CD4-positive, alpha-beta T cell treated with Interleukin-2 at 100 ng/mL for 4 hours (primary cell): ENCODE results near the gene UTP14C.
A peak's percentile ranks its signal among the peaks of the same experiment; 100 is the strongest.
"Not testable (repeated sequence)": the region's sequence is repeated elsewhere in the genome, so short reads cannot be mapped to it uniquely, and the experiment has no call there.

Experiments
- DNase-seq: peaks from one replicate; pipeline ENCODE4 v3.0.0-alpha.2; 2020; ENCODE audit warnings: low spot score

Gene UTP14C

DNA sequence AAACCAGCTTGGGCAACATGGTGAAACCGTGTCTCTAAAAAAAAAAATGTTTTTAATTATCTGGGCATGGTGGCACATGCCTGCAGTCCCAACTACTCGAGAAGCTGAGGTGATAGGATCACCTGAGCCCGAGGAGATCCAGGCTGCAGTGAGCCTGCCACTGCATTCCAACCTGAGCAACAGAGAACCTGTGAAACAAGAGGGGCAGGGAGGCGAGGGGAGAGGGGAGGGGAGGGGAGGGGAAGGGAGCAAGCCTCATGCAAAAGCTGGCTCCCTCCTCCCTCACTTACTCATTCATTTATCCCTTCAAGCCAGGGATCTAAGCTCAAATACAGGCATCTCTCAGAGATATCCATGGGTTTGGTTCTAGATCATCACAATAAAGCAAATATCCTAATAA is 22.1 kb upstream of the UTP14C start:
- no peak for DNase-seq

DNA sequence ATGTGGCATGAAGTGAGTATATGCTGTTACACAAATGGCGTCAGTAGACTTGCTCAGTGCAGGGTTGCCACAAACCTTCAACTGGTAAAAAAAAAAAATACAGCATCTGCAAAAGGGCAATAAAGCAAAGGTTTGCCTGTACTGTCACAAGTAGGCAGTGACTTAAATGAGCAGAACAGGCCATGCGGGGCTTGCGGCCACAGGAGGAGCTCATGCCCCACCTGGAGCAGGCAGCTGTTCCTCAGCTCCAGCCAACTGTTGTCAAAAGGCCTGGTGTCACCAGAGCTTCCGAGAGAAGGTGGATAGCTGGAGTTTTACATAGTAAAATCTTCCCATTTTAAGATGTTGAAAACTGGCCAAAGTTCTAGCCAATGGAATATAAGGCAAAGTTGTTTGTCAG is 20.9 kb upstream of the UTP14C start:
- no peak for DNase-seq

DNA sequence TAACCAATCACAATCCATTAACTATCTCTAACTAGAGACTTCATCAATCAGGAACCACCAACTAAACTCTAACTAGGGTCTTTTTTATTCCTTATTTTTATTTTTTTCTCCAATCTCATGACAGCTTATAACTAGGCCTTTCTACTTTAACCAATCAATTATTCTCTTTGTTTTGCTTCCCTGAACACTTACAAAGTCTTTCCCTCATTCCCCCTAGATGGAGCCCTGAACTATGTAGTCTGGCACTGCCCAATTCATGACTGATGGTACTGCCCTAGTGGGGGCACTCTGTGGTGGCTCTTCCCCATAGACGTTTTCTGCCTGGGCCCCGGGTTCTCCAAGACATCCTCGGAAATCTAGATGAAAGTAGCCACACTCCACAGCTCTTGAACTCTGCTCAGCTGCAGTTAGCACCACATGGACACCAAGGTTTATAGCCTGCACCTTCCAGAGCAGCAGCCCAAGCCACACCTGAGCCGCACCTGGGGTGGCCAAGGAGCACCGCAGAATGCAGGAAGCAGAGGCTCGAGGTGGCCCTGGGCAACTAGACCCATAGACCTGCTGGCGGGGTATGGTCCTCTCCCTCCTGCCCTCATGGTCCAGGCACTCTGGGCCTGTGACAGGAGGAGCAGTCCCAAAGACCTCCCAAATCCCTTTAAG is 19.9 kb upstream of the UTP14C start:
- no peak for DNase-seq

DNA sequence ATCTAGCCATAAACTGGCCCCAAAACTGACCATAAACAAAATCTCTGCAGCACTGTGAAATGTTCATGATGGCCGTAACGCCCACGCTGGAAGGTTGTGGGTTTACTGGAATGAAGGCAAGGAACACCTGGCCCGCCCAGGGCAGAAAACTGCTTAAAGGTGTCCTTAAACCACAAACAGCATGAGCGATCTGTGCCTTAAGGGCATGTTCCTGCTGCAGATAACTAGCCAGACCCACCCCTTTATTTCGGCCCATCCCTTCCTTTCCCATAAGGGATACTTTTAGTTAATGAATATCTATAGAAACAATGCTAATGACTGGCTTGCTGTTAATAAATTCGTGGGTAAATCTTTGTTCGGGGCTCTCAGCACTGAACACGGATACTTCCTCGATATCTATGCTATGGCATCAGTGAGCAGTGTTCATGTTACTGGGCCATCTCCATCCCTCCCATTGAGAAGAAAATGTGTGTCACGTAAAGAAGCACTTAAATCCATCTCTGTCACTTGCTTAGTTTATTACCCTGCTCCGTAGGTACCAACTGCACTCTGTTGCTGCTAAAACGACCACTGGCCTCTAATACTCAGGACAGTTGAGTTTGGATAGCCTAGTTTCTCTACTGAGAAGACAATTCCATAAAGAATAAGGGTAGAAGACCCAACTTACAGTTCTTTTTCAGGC is 18.5 kb upstream of the UTP14C start:
- no peak for DNase-seq

DNA sequence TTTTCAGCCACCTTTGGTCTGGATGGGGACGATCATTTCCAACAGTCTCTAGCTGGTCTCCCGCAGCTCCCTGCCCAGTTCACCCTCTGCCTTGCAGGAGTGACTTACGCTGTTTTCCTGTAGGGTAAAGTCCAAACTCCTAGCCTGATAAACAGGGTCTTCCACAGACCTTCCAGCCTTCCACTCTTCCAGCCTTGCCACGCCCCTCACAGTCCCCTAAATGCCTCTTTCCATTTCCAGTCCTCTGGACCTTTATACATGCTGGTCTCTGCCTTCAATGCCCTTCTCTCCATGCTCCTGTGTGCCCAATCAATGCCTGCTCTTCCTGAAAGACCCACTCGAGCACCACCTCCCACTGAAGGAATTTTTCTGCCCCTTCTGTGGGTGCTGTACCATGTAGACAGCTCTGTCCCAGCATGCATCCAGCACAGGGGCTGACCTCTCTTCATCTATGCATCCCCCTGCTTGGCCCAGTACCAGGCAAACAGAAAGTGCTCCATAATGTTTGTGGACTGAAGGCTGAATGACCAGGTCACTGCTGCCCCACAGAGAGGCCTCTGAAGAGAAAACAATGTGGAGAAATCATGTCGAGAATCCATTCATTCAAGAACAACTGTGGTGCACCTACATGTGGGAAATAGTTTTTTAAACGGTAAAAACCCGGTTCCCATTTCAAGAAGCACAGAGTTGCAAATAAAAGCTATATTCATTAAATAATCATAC is 17.8 kb upstream of the UTP14C start:
- DNase-seq = no peak

DNA sequence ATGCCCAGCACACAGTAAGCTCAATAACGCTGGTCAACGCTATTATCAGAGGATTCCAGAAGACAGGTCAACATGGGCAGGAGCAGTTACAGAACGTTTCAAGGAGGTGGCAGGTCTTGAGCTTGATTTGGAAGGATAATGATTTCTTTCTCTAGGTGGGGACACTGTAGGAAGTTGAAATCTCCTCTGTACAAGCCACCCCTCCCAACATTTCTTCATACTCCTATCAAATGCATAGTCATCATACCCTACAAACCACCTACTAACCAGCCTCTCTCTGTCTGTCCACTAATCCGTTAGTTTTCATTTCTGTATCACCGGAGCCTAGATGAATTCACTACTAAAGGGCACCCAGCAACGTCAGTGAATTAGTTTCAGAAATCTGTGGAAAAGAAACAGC is 14.5 kb upstream of the UTP14C start:
- no peak for DNase-seq

DNA sequence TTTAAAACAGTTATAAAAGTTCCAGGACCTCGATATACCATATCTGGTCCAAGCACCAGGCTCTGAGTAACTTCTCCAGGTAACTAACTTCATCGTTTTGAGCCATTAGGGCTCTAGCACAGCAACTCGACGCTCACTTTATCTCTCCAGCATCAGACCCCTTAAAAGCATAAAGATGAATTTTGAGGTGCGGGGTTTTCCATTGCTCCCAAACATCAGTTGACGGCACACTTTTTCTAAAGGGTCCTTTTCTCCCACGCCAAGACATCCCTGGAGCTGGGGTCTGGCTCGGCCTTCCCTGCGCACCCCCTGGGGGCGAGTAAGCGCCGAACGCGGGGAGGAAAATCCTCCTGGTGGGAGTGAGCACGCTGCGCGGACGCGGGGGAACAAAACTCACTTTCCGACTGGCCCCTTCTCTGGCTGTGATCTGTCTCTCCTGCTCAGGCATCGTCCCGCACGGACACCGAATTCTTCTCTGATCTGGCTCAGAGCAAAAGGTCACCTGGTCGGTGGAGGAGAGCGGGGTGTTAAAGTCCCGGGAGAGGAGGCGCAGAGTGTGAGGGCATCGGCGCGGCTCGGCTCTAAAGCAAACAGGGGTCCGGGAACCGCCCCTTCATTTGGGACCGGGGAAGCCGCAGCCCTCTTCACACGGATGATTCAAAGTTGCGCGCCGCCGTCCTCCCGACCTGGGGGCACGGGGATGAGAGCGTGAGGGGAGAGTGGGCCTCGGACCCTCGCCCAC is 13.4 kb upstream of the UTP14C start, which contains the start of gene ATP7B:
Gene ATP7B (minus strand): TSS at position 561 of the 742 bp plus-strand sequence. CDS start 113 bp downstream, at position 448.
- peak; percentile 1 for DNase-seq

DNA sequence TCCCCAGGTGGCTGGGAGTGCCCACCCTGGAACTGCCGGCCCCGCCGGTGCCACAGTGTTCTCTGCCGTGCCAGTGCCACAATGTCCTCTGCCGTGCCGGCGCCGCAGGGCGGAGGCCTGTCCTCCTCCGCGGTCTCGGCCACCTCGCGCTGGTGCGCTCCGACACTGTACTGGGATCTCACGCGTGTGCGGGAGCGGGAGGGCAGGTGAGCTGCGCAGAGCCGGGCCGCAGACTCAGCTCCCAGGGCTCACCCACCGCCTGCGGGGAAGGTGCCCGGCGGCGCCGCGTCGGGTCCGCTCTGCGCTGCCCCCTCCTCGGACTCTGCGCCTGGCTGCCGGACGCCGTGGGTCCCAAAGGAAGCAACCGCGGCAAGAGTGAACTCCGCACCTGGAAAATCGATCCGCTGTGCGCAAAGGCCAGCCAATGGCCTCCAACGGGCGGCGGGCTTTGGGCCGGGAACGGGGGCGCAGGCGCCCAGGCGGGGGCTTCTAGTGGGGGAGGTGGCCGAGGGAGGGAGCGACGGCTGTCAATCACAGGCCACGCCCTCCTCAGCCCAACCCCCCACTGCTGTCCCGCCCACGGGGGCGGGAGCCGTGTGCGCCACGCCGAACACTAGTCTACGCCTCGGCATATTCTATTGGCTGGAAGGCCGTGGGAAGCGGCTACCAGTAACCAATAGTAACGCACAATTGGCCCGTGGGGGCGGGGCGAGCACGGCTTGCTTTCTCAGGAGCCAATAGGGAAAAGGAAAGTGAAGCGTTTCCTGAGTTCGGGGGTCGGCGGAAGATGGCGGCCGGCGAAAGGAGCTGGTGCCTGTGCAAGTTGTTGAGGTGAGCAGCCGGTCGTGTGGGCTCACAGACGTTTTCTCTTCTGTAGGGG is 12.6 kb upstream of the UTP14C start, which contains the start of gene ALG11:
Gene ALG11 (plus strand): TSS at position 767 of the 880 bp plus-strand sequence. CDS start 21 bp downstream, at position 788.
- DNase-seq = peak; percentile 100

DNA sequence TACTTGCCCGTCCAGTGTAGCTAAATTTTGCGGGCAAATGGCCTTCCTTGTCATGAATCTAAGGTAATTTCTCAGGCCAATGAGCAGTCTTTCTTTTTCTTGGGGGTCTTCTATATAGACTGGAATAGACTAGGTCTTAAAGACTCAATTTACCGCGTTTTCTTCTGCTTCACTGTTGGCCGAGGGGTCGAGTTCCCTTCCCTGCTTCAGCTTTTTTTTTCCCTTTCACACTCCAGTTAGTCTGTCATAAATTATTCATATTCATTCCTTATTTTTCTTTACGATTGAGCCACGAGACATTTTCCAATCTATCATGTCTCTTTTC is 12.0 kb upstream of the UTP14C start:
- DNase-seq = no peak

DNA sequence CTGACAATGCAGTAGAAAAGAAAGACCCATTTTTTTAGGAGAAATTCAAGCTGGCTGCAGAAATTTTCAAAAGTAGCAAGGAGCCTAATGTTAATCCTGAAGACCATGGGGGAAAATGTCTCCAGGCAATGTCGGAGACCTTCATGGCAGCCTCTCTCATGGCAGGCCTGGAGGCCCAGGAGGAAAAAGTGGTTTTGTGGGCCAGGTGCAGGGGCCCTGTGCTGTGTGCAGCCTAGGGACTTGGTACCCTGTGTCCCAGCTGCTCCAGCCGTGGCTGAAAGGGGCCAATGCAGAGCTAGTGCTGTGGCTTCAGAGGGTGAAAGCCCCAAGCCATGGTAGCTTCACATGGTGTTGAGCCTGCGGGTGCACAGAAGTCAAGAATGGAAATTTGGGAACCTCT is 8.2 kb upstream of the UTP14C start:
- DNase-seq = no peak

DNA sequence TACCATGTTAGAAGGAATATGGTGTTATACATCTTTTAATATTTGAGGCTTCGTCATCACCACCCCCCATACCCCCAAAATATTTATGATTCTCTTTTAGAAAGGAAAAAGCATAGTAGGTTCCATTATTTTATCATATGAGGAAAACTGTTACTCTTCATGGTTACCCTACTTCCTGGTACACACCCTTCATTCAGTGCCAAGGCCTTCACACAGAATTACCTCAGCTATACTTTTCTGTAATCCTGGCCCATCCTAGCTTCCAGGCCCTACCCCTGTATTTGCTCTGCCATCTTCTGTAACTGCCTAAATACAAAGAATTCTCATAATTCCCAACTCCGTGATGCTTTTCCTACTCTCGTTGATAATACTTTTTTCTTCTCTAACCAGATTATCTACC is 4.3 kb upstream of the UTP14C start:
- no peak for DNase-seq

DNA sequence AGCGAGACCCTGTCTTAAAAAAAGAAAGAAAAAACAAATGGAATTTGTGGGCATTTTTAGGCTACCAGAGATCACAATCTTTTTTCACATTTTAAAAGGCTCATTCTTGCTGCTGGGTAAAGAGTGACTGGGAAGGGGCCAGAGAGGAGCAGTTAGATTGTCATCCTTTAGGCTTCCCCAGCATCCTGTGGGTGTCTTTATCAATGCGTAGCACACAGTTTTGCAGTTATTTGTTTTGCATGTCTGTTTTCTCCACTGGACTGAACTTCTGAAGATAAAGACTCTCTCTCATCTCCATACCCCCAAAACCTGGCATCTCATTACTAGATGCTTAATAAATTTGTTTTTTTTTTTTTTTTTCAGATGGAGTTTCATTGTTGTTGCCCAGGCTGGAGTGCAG is 2.1 kb upstream of the UTP14C start:
- DNase-seq = no peak

DNA sequence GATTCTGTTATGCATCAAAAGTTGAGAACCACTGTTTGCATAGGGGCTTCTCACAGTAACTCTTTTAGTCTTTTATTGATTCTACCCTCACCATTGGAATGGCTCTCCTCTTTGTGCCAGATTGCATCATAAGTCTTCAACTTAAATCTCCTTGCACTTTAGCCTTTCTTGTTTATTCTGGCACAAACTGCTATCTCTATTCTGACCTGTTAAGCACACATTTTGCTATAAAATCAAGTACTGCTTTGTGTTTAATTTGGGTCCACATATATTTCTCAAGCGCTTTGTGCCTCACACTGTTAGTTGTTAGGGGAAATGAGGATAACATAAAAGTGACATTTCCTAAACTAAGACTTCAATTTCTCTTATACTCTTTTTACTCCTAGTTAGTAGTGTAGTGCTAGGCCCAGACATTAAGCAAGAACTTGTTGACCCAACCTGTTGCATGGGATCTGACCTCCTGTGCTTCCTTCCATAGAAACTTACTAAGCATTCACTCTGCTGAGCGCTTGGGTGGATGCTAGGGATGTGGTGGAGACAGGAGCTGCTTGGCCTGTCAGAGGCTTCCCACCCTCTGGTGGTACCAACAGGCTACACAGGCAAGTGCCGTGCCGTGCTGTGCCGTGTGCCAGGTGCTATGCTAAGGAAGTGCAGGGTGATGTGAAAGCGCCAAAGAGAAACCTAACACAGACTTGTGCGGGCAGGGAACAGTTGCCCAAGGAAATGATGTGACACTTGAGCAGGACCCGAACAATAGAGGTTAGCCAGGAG is 1.2 kb downstream of the UTP14C start:
- DNase-seq = no peak

DNA sequence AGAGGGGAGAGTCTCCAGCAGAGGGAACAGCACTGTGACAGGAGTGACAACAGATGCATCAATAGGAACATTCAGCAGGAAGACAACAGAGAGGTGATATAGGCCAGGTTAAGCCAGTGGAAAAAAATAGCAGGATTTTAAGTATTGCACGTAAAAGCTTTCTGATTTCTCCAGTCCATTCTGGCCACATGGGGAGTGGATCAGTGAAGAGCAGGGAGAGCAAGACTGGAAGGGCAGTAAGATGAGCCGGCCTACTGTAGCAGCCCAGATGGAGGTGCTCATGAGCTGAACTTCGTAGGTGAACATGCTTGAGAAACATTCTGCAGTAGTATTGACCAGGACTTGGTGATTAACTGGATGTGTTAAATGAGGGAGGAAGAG is 1.7 kb downstream of the UTP14C start:
- no peak for DNase-seq

DNA sequence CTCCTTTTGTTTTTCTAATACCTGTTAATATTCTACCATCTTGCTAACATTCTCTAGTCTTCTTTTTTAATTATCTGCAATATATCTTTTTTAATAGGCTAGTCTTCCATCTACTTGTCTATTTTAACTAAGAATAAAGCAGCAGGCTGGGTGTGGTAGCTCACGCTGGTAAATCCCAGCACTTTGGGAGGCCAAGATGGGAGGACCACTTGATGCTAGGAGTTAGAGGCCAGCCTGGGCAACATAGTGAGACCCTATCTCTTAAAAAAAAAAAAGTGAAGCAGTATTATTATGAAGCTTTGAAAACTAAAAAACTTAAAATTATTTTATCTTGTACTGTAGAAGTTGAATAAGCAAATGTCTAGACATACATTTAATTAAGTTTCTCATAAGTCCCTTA is 3.3 kb downstream of the UTP14C start:
- no peak for DNase-seq

DNA sequence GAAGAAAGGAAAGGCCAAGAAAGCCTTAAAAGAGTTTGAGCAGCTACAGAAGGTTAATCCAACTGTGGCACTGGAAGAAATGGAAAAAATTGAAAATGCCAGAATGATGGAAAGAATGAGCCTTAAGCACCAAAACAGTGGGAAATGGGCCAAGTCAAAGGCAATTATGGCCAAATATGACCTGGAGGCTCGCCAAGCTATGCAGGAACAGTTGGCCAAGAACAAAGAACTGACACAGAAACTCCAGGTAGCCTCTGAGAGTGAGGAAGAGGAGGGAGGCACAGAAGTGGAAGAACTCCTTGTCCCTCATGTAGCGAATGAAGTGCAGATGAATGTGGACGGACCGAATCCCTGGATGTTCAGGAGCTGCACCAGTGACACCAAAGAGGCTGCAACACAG is 5.1 kb downstream of the UTP14C start:
- DNase-seq = no peak

DNA sequence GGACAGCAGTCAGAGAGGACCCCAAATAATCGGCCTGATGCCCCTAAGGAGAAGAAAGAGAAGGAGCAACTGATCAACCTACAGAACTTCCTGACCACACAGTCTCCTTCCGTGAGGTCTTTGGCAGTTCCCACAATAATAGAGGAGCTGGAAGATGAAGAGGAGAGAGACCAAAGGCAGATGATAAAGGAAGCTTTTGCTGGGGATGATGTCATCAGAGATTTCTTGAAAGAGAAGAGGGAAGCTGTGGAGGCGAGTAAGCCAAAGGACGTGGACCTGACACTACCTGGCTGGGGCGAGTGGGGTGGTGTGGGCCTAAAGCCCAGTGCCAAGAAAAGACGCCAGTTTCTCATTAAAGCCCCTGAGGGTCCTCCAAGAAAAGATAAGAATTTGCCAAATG is 5.9 kb downstream of the UTP14C start:
- DNase-seq = not testable (repeated sequence)

DNA sequence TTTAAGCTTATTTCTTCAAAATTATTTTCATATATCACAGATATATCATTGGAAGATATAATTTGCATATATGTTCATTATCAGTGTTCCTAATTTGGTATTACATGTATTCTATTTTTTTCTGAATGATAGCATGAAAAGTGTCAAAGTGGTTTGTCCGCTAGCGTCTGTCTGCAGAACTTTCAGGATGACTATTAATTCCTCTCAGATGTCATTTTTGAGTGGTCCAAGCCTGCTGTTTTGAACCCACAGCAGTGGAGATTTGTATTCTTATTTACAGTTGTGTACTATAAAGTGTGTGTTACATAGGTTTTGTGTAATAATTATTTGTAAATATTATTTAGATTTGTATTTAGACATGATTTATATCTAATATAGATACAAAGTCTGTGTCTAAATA is 8.5 kb downstream of the UTP14C start:
- DNase-seq = no peak

DNA sequence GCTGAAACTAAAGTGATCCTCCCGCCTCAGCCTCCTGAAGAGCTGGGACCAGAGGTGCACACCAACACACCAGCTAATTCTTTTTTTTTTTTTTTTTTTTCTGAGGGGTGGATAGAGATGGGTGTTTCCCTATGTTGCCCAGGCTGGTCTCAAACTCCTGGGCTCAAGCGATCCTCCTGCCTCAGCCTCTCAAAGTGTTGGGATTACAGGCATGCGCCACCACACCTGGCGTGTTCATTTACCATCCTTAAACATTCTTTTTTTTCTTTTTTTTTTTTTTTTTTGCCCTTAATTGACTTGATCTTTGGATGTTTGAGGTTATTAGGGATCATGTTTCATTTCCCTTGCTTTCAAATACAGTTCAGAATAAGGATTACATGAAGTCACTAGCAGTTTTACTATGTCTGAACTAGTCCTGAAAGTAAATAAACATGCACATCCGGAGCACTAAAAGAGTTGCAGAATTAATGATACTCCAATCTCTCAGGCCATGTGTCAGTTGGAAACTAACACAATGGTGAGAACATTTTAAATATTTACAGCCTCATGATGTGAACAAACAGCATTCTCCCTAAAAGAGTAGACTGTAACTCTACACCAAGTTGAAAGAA is 10.2 kb downstream of the UTP14C start:
- DNase-seq = no peak

DNA sequence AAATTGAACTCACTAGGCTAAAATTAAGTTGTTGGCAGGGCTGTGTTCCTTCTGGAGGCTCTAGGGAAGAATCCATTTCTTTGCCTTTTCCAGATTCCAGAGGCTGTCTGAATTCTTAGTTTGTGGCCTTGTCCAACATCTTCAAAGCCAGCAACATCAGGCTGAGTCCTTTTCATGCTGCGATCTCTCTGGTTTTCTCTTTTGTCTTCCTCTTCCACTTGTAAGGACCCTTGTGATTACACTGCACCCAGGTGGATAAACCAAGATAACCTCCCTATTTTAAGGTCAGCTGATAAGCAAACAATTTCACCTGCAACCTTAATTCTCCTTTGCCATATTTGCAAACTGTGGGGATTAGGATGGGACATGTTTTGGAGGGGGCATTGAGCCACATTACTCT is 11.5 kb downstream of the UTP14C start:
- DNase-seq = no peak
